ENCODE results near the gene MBP. TPM values are rescaled to one million over a fixed set of nuclear protein-coding genes. Genes with fewer than 3 reads are reported as not detected.

The MBP gene
- total RNA-seq, 4 donors from 2014 or later: 18.1 to 58.8 (median 30.6) TPM

GRCh38 chr18:77084688-77085035 lies 47.9 kb downstream of the MBP start:
- TF ChIP-seq, protein P1, sequence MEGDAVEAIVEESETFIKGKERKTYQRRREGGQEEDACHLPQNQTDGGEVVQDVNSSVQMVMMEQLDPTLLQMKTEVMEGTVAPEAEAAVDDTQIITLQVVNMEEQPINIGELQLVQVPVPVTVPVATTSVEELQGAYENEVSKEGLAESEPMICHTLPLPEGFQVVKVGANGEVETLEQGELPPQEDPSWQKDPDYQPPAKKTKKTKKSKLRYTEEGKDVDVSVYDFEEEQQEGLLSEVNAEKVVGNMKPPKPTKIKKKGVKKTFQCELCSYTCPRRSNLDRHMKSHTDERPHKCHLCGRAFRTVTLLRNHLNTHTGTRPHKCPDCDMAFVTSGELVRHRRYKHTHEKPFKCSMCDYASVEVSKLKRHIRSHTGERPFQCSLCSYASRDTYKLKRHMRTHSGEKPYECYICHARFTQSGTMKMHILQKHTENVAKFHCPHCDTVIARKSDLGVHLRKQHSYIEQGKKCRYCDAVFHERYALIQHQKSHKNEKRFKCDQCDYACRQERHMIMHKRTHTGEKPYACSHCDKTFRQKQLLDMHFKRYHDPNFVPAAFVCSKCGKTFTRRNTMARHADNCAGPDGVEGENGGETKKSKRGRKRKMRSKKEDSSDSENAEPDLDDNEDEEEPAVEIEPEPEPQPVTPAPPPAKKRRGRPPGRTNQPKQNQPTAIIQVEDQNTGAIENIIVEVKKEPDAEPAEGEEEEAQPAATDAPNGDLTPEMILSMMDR (IDR thresholded peaks at IDR 0.05; ENCODE audit: low read depth): no peak

DNA sequence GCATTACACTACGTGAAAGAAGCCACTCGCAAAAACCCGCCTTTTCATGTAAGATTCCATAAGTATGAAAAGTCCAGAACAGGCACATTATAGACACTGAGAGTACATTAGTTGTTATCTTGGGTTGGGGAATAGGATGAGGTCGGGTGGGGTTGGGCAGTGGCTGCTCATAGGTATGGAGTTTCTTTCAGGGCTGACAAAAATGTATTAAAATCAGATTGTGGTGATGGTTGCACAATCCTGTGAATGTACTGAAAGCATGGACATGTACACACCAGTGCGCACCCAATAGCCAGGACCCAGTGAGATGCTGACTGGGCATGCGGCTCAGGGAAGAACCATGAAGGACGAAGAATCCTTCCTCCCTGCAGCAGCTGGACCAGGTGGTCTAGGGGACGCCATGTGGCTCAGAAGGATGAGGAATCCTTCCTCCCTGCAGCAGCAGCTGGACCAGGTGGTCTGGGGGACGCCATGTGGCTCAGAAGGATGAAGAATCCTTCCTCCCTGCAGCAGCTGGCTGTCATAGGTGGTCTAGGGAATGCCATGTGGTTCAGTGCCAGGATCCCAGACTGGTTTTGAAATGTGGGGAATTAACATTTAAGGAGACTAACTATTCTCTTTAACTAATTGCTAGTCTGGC lies 50.1 kb downstream of the MBP start:
- TF ChIP-seq, protein P1 (IDR thresholded peaks at IDR 0.05; ENCODE audit: low read depth): no peak

GRCh38 chr18:77081390-77081778 lies 51.2 kb downstream of the MBP start:
- TF ChIP-seq, protein P1 (IDR thresholded peaks at IDR 0.05; ENCODE audit: low read depth): no peak

DNA sequence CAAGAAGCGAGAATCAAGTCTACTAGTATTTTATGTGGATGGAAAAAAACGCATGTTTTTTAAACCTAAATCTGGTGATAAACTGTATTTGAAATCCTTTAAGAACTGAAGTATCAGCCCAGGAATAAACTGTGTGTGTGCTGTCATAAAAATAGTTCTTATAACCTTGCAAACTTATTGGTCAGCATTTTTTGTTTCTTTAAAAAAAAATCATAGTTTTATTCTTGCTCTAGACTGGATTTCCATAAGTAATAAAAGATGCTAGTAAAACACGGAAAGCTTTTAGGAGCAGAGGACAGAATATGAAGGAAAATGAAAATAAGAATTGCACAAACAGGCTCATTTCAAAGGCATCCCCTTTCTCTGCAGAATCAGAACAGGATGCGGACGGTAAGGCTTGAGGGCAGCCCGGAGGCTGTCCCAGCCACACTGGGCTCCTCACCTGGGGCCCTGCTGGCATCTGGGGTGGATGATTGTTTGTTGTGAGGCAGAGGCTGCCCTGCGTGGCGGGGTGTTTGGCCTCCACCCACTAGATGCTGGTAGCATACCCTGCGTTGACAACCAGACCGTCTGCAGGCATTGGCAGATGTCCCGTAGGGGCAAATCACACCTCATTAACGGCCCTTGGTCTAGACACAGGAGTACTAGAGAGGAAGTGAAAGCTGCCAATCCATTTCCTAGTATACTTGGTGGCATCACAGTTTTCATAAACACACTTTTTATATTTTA lies 52.5 kb downstream of the MBP start:
- TF ChIP-seq, protein P1 (IDR thresholded peaks at IDR 0.05; ENCODE audit: low read depth): no peak

- TF ChIP-seq, protein P1 (IDR thresholded peaks at IDR 0.05; ENCODE audit: low read depth): no peak
Measured at GRCh38 chr18:77079088-77079487, 53.5 kb downstream of the MBP start.

DNA sequence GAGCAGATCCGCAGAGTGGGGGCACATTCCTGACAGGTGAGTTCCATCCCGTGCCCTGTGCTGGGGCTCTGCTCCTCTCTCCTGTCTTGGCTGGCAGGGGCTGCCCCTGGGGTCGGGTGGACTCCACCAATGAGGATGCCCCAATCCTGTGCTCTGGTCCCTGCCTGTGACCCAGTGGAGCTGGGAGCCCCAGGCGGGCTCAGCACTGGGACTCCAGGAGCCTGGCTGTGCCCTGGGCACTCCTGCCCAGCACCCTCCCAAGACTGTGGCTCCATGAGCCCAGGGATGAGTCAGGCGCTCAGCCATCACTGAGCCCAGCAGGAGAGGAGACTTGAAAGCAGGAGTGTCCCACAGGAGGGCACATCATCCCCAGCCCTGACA lies 53.9 kb downstream of the MBP start:
- TF ChIP-seq, protein P1 (IDR thresholded peaks at IDR 0.05; ENCODE audit: low read depth): no peak

DNA sequence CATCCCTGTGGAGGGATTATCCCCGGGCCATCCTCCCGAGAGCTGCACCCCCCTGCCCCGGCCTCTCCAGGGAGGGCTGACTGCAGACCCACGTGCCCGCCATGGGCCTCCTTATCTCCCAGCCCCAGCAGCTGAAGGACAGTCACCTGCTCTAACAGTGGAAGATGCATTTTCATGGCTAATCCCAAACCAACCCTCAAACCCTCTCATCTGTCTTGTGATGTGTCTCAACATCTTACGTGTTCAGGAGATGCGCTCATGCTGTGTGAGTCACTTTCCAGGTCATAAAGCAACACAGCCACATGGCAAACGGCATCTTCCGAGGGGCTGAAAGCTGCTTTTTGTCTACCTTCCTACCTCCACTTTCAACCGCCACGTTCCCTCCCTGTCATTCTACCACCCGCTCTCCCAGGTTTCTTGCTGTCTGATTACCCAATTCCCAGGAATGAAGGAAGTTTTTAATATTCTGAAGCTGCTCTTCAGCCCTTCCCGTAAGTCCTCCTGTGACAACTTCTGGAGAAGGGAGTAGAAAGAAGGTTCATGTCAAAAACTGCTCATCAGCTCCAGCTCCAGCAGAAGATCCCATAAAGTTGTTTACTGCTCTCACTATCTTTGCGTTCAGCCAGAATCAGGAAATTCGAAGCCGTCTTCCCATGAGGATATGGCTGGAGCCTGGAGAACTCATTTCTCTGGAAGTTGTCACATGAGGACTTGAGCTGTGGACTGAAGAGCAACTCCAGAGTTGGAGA lies 54.5 kb downstream of the MBP start:
- TF ChIP-seq, protein P1 (IDR thresholded peaks at IDR 0.05; ENCODE audit: low read depth): no peak
